Gastroesophageal sphincter (tissue), 2 donors: ENCODE measurements around the gene CORIN.

Experiments used
- POLR2A ChIP-seq, 2 donors: fragments of 450-650 bp; IDR thresholded peaks; one replicate each; pipeline ENCODE4 v1.6.1; 2017; ENCODE audit warnings: antibody characterized with exemption in 2 of 2, mild to moderate bottlenecking in 2 of 2, moderate library complexity in 1 of 2
- POLR2AphosphoS5 ChIP-seq: sonication (generic); formaldehyde crosslinking; IDR thresholded peaks from one replicate; pipeline ENCODE4 v1.6.1; 2017; ENCODE audit warnings: antibody characterized with exemption

DNA sequence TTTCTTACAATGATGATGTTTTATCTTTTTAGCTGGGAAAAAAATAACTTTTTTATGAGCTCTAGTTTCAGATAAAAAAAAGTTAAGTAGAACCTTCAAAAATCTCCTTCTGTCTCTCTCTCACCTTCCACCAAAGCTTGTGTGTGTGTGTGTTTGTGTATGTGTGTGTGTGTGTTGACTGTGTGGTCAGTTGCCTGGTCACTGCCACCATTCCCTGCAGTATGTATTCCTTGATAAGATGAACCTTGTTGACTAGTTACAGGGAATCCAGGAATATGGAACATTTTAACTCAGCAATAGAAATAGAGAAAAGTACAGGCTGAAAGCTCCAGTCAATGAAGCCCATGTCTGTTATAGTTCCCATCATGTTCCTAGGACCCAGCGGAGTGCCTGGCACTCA, 143.5 kb downstream of the CORIN start:
- TF ChIP-seq POLR2A (IDR thresholded peaks at IDR 0.05) (no peak), POLR2AphosphoS5 (no peak)
